Measurements from ENCODE around the gene KDR. TPM values are rescaled to one million over a fixed set of nuclear protein-coding genes. Genes with fewer than 3 reads are reported as not detected.
A peak's percentile ranks its signal among the peaks of the same experiment; 100 is the strongest.

Gene KDR
- total RNA-seq, 1 donor from 2014 or later: 19.4 TPM

DNA sequence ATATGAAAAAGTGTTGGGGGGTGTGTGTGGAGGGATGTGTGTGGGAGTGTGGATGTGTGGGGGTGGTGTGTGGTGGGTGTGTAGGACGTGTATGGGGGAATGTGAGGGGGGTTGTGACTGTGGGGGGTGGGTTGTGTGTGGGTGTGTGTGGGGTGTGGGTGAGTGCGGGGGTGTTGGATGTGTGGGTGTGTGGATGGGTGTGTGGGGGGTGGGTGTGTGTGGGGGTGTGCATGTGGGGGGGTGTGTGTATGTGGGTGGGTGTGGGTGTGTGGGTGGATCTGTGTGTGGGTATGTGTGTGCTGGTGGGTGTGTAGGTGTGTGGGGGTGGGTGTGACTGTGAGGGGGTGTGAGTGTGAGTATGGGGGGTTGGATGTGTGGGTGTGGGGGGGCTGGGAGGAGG, 47.8 kb downstream of the KDR start:
- Histone ChIP-seq H3K27me3 (no peaks in the 10 kb centered on the region), H3K9me3 (no peaks in the 10 kb centered on the region), H3K27ac (no peak overlapping the region), H3K4me1 (peaks cover 8% of the 10 kb centered on the region), H3K36me3 (no peaks in the 10 kb centered on the region), H3K4me3 (no peak overlapping the region)
- DNase-seq (ENCODE audit: extremely low spot score in 2 of 2): no peak
- TF ChIP-seq POLR2AphosphoS5 (IDR thresholded peaks at IDR 0.05; ENCODE audit: insufficient read depth in 1 of 2, low read depth in 1 of 2) (no peak), POLR2A (IDR thresholded peaks at IDR 0.05) (no peak), CTCF (IDR thresholded peaks at IDR 0.05) (no peak)
- intact Hi-C loops (cut with DNase I): no loop called here

DNA sequence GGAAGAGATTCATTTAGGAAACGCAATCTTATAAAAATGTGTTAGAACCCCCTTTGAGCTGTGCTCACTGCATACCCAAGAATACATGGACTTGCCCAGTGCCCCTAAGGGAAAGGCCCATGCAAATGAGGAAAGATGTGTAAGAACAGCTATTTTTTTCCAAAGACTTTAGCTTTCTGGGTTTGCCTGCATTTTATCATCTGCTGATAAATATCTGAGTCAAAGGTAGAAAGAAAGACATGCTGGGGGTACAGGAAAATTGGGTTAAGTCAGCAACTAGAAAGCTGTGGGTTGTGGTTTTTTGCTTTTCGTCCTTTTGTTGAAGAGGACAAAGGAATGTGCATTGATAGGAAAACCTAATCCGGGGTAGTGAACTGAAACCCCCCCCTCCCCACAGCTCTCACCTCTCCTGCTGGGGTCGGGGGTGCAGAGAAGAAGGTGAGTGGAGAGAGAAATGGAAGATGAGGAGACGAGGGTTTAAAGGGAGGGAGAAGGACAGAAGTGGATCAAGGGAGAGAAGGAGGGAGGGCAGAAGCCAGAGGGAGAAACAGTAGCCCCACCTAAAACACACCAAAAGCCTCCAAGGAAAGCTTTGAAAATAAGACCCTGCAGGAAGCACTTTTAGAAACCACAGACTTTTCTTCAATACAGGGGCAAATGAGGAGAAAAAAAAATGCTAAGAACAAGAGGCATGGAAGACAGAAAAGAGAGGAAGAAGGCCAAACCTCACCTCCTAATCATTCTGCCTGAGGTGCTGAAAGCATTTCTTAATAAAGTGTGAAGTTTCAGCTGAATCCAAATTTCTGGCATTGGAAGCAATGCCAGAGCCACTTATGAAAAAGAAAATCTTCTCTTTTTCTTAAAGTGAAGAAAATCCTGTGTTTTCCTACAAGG, 49.3 kb downstream of the KDR start:
- intact Hi-C loops (cut with DNase I): no loop called here
- peaks cover 8% of the 10 kb centered on the region for H3K4me1 ChIP-seq
- no peak for DNase-seq (ENCODE audit: extremely low spot score in 2 of 2)
- no peaks in the 10 kb centered on the region for H3K36me3 ChIP-seq
- no peaks in the 10 kb centered on the region for H3K9me3 ChIP-seq
- no peak overlapping the region for H3K27ac ChIP-seq
- no peak overlapping the region for H3K4me3 ChIP-seq
- H3K27me3 ChIP-seq: no peaks in the 10 kb centered on the region
- TF ChIP-seq CTCF (IDR thresholded peaks at IDR 0.05): no peak

GRCh38 chr4:55075376-55075775, 50.0 kb downstream of the KDR start:
- no peak for DNase-seq (ENCODE audit: extremely low spot score in 2 of 2)
- no peaks in the 10 kb centered on the region for H3K36me3 ChIP-seq
- no peak overlapping the region for H3K27ac ChIP-seq
- no peak overlapping the region for H3K4me3 ChIP-seq
- H3K9me3 ChIP-seq: no peaks in the 10 kb centered on the region
- TF ChIP-seq POLR2A (IDR thresholded peaks at IDR 0.05) (no peak), POLR2AphosphoS5 (IDR thresholded peaks at IDR 0.05; ENCODE audit: insufficient read depth in 1 of 2, low read depth in 1 of 2) (no peak), CTCF (IDR thresholded peaks at IDR 0.05) (no peak)
- H3K4me1 ChIP-seq: peaks cover 8% of the 10 kb centered on the region
- no peaks in the 10 kb centered on the region for H3K27me3 ChIP-seq
- intact Hi-C loops (cut with DNase I): no loop called here

DNA sequence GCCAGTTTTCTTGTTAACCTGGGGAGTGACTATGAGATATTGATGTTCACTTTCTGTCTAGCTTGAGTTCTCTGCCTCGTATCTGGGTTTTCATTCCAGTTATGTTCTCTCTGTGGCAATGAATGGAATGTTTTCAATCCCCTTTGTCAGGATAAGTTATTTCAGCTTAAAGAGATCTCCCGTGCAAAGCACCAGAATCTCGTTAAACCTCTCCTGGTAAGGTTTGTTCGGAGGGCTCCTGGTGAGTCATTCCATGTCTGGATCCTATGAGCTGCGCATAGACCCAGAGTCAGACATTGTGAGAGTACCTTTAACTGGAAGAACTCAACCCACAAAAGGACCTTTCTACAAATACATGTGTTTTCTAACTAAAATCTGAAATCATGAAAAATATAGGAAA, 51.0 kb downstream of the KDR start:
- no peaks in the 10 kb centered on the region for H3K9me3 ChIP-seq
- no peak overlapping the region for H3K4me3 ChIP-seq
- DNase-seq (ENCODE audit: extremely low spot score in 2 of 2): no peak
- intact Hi-C loops (cut with DNase I): no loop called here
- H3K36me3 ChIP-seq: no peaks in the 10 kb centered on the region
- no peaks in the 10 kb centered on the region for H3K4me1 ChIP-seq
- no peak overlapping the region for H3K27ac ChIP-seq
- TF ChIP-seq POLR2A (IDR thresholded peaks at IDR 0.05): no peak
- no peak for TF ChIP-seq CTCF (IDR thresholded peaks at IDR 0.05)
- H3K27me3 ChIP-seq: no peaks in the 10 kb centered on the region

- DNase-seq (ENCODE audit: extremely low spot score in 2 of 2): no peak
- Histone ChIP-seq H3K4me3 (no peak overlapping the region), H3K9me3 (no peaks in the 10 kb centered on the region), H3K27me3 (no peaks in the 10 kb centered on the region), H3K36me3 (no peaks in the 10 kb centered on the region), H3K27ac (no peak overlapping the region), H3K4me1 (no peaks in the 10 kb centered on the region)
- TF ChIP-seq POLR2AphosphoS5 (IDR thresholded peaks at IDR 0.05; ENCODE audit: insufficient read depth in 1 of 2, low read depth in 1 of 2) (peak in 1 of 2 donors; percentile 49), CTCF (IDR thresholded peaks at IDR 0.05) (no peak), POLR2A (IDR thresholded peaks at IDR 0.05) (no peak)
- intact Hi-C loops (cut with DNase I): no loop called here
Observed at GRCh38 chr4:55071951-55072350, 53.4 kb downstream of the KDR start.
